GM23338 (cell line): ENCODE results near the gene ITGB1BP1.

Experiments
- CREB1 ChIP-seq: fragments of 250-450 bp; sonication (Bioruptor Pico); IDR thresholded peaks from 2 replicates; pipeline ENCODE4 v1.5.0; 2020; ENCODE audit warnings: low read depth, mild to moderate bottlenecking, moderate library complexity
- EZH2 ChIP-seq: fragments of 200-600 bp; sonication (generic); IDR thresholded peaks from one replicate; pipeline ENCODE4 v1.8.0; 2017; ENCODE audit warnings: antibody characterized with exemption, mild to moderate bottlenecking, low read depth; ENCODE audit not compliant: unreplicated experiment
- EZH2phosphoT487 ChIP-seq: fragments of 200-600 bp; sonication (generic); IDR thresholded peaks from one replicate; pipeline ENCODE4 v1.8.1; 2018; ENCODE audit warnings: antibody characterized with exemption; ENCODE audit not compliant: unreplicated experiment
- TF ChIP-seq, protein P1 (sequence below), 2 experiments: fragments of 200-600 bp in 1 of 2; sonication (generic) in 1 of 2; conservative IDR thresholded peaks; 2 replicates each; pipeline versions ENCODE4 v1.5.1 to v1.6.1; 2016 to 2017; ENCODE audit warnings: antibody characterized with exemption in 2 of 2, low read depth in 2 of 2, mild to moderate bottlenecking in 2 of 2, moderate library complexity in 1 of 2

- TF ChIP-seq EZH2phosphoT487 (no peak), EZH2 (no peak), CREB1 (CRISPR knock-in tag) (no peak)
- TF ChIP-seq, protein P1, sequence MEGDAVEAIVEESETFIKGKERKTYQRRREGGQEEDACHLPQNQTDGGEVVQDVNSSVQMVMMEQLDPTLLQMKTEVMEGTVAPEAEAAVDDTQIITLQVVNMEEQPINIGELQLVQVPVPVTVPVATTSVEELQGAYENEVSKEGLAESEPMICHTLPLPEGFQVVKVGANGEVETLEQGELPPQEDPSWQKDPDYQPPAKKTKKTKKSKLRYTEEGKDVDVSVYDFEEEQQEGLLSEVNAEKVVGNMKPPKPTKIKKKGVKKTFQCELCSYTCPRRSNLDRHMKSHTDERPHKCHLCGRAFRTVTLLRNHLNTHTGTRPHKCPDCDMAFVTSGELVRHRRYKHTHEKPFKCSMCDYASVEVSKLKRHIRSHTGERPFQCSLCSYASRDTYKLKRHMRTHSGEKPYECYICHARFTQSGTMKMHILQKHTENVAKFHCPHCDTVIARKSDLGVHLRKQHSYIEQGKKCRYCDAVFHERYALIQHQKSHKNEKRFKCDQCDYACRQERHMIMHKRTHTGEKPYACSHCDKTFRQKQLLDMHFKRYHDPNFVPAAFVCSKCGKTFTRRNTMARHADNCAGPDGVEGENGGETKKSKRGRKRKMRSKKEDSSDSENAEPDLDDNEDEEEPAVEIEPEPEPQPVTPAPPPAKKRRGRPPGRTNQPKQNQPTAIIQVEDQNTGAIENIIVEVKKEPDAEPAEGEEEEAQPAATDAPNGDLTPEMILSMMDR (conservative IDR thresholded peaks at IDR 0.05; ENCODE audit: low read depth in 2 of 2): no peak
Measured at GRCh38 chr2:9377461-9378097, 45.7 kb downstream of the ITGB1BP1 start.
